A673 (cell line): ENCODE measurements around the gene TSPEAR.

ENCODE experiments used
- EZH2 ChIP-seq: fragments of 200-600 bp; sonication (generic); IDR thresholded peaks from 2 replicates; pipeline ENCODE4 v1.6.1; 2017; ENCODE audit warnings: borderline replicate concordance, low read depth, mild to moderate bottlenecking, mixed read lengths, antibody characterized with exemption, low read length; ENCODE audit not compliant: poor library complexity, severe bottlenecking
- TF ChIP-seq, protein P1 (sequence below): fragments of 300-800, 200-600 bp; sonication (generic); conservative IDR thresholded peaks from 2 replicates; pipeline ENCODE4 v1.5.1; 2017; ENCODE audit warnings: low read depth, mild to moderate bottlenecking, antibody characterized with exemption, low read length, moderate library complexity, mixed read lengths

DNA sequence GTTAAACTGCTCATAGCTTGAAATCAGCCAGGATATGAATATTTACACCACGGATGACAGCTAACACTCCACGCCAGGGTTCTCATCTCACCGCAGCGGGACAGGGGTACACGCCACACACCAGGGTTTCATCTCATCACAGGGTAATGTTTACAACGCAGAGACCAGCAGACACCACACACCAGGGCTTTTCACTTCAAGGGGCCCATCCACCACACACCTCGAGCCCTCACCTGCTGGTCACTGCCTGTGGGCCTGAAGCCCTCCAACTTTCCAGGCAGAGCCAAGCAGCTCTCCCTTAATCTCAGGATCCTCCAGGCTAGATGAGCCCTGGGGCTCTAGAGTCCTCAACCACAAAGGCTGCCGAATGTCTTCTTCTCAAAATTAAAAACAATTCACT, 15.7 kb downstream of the TSPEAR start:
- TF ChIP-seq, protein P1, sequence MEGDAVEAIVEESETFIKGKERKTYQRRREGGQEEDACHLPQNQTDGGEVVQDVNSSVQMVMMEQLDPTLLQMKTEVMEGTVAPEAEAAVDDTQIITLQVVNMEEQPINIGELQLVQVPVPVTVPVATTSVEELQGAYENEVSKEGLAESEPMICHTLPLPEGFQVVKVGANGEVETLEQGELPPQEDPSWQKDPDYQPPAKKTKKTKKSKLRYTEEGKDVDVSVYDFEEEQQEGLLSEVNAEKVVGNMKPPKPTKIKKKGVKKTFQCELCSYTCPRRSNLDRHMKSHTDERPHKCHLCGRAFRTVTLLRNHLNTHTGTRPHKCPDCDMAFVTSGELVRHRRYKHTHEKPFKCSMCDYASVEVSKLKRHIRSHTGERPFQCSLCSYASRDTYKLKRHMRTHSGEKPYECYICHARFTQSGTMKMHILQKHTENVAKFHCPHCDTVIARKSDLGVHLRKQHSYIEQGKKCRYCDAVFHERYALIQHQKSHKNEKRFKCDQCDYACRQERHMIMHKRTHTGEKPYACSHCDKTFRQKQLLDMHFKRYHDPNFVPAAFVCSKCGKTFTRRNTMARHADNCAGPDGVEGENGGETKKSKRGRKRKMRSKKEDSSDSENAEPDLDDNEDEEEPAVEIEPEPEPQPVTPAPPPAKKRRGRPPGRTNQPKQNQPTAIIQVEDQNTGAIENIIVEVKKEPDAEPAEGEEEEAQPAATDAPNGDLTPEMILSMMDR, result no peak
- TF ChIP-seq EZH2, result no peak
